ENCODE measurements around the gene FKBP8.

Gene FKBP8

DNA sequence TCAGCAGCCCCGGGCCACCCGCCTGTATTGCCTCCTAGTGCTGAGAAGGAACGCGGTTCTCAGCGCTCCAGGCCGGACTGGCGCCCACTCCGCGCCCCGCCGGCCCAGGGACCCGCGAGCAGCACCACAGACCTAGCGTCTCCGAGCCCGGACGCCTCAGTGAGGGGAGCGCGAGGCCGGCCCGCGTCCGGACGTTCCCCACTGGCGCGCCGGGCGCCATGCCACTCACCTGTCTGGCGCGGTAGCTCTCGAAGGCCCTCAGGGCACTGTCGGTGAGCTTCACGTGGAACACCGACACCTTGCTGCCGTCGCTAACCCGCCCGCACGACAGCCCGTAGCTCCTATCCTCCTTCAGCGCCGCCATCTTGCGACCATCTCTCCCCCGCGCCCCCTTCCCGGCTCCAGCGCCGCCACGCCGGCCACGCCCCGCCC is 21.7 kb downstream of the FKBP8 start, which contains the start of gene ELL:
ELL (minus strand) TSS at position 379 of the 432 bp plus-strand sequence; CDS start at position 364, 15 bp downstream.
- no peak for DNase-seq (ENCODE audit: low read depth)
- TF ChIP-seq, protein P1, sequence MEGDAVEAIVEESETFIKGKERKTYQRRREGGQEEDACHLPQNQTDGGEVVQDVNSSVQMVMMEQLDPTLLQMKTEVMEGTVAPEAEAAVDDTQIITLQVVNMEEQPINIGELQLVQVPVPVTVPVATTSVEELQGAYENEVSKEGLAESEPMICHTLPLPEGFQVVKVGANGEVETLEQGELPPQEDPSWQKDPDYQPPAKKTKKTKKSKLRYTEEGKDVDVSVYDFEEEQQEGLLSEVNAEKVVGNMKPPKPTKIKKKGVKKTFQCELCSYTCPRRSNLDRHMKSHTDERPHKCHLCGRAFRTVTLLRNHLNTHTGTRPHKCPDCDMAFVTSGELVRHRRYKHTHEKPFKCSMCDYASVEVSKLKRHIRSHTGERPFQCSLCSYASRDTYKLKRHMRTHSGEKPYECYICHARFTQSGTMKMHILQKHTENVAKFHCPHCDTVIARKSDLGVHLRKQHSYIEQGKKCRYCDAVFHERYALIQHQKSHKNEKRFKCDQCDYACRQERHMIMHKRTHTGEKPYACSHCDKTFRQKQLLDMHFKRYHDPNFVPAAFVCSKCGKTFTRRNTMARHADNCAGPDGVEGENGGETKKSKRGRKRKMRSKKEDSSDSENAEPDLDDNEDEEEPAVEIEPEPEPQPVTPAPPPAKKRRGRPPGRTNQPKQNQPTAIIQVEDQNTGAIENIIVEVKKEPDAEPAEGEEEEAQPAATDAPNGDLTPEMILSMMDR (IDR thresholded peaks at IDR 0.05; ENCODE audit: low read length, missing control alignments), result no peak
- peak within 1 kb of the TSS; percentile 97 for H3K4me3 ChIP-seq (replicated peaks; ENCODE audit: low read depth, low read length)

DNA sequence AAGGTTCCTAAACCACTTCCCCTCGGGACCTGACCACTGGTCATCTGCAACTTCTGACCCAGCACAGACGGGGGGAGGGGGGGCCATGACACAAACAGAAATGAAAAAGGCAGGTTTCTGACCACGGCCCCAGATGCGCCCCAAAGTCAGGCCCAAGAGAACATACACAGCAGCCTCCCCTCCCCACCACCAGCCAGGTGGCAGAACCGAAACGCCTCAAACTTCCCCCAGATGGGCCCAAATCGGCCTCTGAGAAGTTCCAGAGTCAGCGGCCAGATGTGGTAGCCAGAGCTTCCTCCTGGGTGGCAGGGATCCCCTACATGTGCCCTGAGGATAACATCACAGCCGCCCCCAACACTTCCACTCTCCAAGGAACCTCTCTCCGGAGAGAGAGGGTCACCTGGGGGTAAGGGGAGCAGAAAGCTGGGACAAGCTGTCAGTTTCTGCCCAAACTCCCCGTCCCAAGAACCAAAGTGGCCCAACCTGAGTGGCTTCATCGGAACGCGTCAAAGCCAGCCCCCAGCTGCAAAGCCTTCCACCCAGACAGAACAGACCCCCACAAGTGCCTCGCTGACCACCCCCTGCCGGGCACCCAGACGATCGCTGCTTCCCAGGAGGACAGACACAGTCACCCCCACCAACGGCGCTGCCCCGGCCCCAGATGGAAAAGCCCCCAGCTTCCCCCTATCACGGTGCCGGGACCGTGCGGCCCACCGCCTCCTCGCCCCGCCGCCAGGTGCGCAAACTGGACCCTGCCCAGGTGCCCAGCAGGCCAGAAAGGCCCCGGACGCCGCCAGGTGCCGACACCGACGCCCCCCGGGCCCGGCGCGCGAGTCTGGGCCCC is 22.3 kb downstream of the FKBP8 start:
- TF ChIP-seq, protein P1 (IDR thresholded peaks at IDR 0.05; ENCODE audit: low read length, missing control alignments), result no peak
- no peak for DNase-seq (ENCODE audit: low read depth)
- peak overlapping the region; percentile 97 for H3K4me3 ChIP-seq (replicated peaks; ENCODE audit: low read depth, low read length)

DNA sequence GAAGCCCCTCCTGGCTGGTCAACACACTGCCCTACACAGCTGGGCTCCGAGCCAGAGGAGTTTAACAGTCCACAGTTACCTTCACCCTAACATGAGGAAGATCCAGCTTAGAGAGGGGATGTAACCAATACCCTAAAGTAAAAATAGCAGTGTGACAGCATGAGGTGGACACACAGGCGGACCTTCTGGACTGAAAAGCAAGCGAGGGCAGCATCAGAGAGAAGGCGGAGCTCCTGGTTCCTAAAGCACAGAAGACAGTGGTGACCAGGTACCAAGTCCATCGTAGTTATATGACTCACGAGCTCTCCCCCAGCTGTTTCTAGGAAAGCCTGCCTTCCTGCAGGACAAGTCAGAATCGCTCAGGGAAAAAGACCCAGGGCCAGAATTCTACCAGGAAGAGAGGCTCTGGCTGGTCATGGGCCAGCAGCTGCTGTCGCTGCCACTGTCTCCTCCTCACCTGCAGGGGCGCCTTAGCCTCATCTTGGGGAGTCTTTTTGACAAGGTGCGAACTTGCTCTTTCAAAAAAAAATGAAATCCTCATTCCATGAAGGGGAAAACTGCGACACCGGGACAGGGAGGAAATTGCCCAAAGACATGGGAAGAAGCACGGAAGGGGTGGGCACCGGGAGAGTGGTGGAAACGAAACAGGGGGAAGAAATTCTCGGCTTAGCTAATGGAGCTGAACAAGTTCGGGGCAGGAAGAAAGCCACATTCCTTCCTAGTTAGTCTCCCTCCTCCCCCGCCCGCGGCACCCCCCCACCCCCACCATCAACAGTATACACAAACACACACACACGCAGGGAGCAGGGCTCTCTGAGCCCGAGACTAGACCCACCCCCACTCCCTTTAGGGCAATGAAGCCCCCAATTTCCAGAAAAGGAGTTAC is 23.2 kb downstream of the FKBP8 start:
- DNase-seq (ENCODE audit: low read depth), result peak; percentile 83
- TF ChIP-seq, protein P1 (IDR thresholded peaks at IDR 0.05; ENCODE audit: low read length, missing control alignments), result peak; percentile 64

DNA sequence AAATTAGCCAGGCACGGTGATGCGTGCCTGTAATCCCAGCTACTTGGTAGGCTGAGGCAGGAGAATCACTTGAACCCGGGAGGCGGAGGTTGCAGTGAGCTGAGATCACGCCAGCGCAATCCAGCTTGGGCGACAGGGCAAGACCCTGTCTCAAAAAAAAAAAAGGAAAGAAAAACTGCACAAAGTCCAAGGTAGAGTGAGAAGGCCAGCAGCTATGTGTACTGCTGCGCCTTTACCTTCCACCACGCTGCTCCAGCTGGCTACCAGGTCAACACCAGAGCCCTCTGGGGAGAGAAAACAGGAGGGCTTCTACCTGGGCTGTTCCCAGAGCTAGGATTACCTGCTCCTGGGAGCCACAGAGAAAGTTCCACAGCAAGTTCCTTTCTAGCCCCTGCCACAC is 24.7 kb downstream of the FKBP8 start:
- no peak for DNase-seq (ENCODE audit: low read depth)
- H3K4me3 ChIP-seq (replicated peaks; ENCODE audit: low read depth, low read length), result no peak overlapping the region
- TF ChIP-seq, protein P1 (IDR thresholded peaks at IDR 0.05; ENCODE audit: low read length, missing control alignments), result no peak

More for the DNA sequence above, 23.2 kb downstream of the FKBP8 start:
- H3K4me3 ChIP-seq (replicated peaks; ENCODE audit: low read depth, low read length), result peak overlapping the region; percentile 97

DNA sequence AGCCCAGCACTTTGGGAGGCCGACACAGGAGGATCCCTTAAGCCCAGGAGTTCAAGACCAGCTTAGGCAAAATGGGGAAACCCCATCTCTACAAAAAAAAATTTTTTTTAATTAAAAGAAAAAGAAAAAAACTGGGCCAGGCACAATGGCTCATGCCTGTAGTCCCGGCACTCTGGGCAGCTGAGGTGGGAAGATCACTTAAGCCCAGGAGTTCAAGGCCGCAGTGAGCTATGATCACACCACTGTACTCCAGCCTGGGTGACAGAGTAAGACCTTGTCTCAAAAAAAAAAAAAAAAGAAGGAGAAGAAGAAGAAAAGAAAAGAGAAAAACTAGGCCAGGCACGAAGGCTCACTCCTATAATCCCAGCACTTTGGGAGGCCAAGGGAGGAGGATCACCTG is 25.8 kb downstream of the FKBP8 start:
- TF ChIP-seq, protein P1 (IDR thresholded peaks at IDR 0.05; ENCODE audit: low read length, missing control alignments), result no peak
- no peak for DNase-seq (ENCODE audit: low read depth)
- no peak overlapping the region for H3K4me3 ChIP-seq (replicated peaks; ENCODE audit: low read depth, low read length)

DNA sequence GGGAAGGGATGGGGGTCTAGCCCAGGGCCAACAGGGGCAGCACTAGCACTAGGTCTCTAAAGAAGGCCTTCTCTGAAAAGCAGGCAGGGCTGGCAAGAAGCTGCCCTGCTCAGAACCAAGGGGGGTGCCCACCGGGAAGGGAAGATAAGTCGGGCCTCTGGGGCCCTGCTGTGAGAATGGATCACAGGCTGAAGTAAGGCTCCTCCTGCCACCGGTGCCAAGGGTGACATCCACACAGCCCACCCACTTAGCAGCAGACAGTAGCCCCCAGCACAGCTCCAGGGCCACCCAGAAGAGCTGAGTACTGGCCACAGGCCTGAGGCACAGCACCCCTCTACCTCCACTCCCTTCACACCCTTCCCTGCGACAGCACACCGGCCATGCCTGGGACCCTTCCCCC is 27.4 kb downstream of the FKBP8 start:
- no peak for DNase-seq (ENCODE audit: low read depth)
- TF ChIP-seq, protein P1 (IDR thresholded peaks at IDR 0.05; ENCODE audit: low read length, missing control alignments), result no peak
- H3K4me3 ChIP-seq (replicated peaks; ENCODE audit: low read depth, low read length), result no peak overlapping the region

Measured in fibroblast of pulmonary artery (primary cell).